Measurements from ENCODE around the gene OR11L1.

Gene OR11L1

DNA sequence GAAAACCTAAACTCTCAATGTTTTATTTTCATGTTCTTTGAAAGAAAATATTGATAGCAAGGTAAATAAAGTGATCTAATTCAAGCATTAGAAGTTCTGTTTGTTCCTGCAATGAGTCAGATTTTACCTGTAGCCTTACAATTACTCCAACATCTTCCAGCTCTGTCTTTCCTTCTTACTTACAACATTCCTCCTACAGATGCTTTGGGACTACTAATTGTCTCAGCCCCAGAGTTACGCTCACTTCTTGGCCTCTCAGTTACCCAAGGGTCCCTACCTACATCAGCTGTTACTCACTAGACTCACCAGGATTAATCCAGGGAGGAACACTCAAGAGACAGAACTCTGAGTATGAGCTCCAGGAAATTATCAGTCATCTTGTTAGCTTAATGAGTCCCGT lies 44.2 kb downstream of the OR11L1 start:
- no peak for DNase-seq

All from HCEC 1CT (cell line).